NCI-H1436 treated with DMSO at 0.1 percent for 48 hours (cell line): ENCODE results near the gene RELB.
A peak's percentile ranks its signal among the peaks of the same experiment; 100 is the strongest.
"Not testable (repeated sequence)": the region's sequence is repeated elsewhere in the genome, so short reads cannot be mapped to it uniquely, and the experiment has no call there.

ENCODE experiments used
- DNase-seq: peaks from one replicate; lab custom pipeline; 2025; lab: John Stamatoyannopoulos, UW

The RELB gene

GRCh38 chr19:45001087-45001739, at the start of gene RELB:
RELB (plus strand) TSS chr19:45001464; CDS start chr19:45001580, 116 bp downstream.
- peak; percentile 17 for DNase-seq

- DNase-seq, result no peak
Observed at GRCh38 chr19:44954278-44954648, 47.0 kb upstream of the RELB start.

GRCh38 chr19:44954649-44955504, 46.4 kb upstream of the RELB start, which contains the start of gene CLPTM1:
CLPTM1 (plus strand) TSS chr19:44955380; CDS start chr19:44955396, 16 bp downstream.
- peak; percentile 71 for DNase-seq

GRCh38 chr19:44955505-44956439, 45.5 kb upstream of the RELB start:
- DNase-seq, result no peak

- no peak for DNase-seq
Observed at GRCh38 chr19:44957526-44957925, 43.7 kb upstream of the RELB start.

- DNase-seq, result no peak
Observed at GRCh38 chr19:44958090-44958489, 43.2 kb upstream of the RELB start.

GRCh38 chr19:44959691-44960090, 41.6 kb upstream of the RELB start:
- DNase-seq, result no peak

GRCh38 chr19:44960906-44961728, 40.1 kb upstream of the RELB start:
- no peak for DNase-seq

GRCh38 chr19:44961821-44962220, 39.4 kb upstream of the RELB start:
- DNase-seq, result no peak

GRCh38 chr19:44968118-44968517, 33.1 kb upstream of the RELB start:
- DNase-seq, result no peak

GRCh38 chr19:44968670-44969069, 32.6 kb upstream of the RELB start:
- DNase-seq, result no peak

GRCh38 chr19:44969437-44969836, 31.8 kb upstream of the RELB start:
- no peak for DNase-seq

GRCh38 chr19:44971451-44971850, 29.8 kb upstream of the RELB start:
- not testable (repeated sequence) for DNase-seq

GRCh38 chr19:44972802-44973201, 28.5 kb upstream of the RELB start:
- DNase-seq, result no peak

- DNase-seq, result no peak
Observed at GRCh38 chr19:44973982-44974735, 27.1 kb upstream of the RELB start.

- DNase-seq, result no peak
Observed at GRCh38 chr19:44974857-44975256, 26.4 kb upstream of the RELB start.

GRCh38 chr19:44975444-44975843, 25.8 kb upstream of the RELB start:
- no peak for DNase-seq

- no peak for DNase-seq
Observed at GRCh38 chr19:44984005-44984404, 17.3 kb upstream of the RELB start.

- no peak for DNase-seq
Observed at GRCh38 chr19:44985445-44985844, 15.8 kb upstream of the RELB start.

- DNase-seq, result no peak
Observed at GRCh38 chr19:44986389-44986788, 14.9 kb upstream of the RELB start.
